Mesothelial cell of epicardium (in vitro differentiated cells): ENCODE data around the gene DUSP2. TPM values are rescaled to one million over a fixed set of nuclear protein-coding genes. Genes with fewer than 3 reads are reported as not detected.
A peak's percentile ranks its signal among the peaks of the same experiment; 100 is the strongest.

Source experiments
- DNase-seq, 2 experiments: peaks; one replicate each; pipeline ENCODE4 v3.0.0; 2021; ENCODE audit warnings: low spot score in 2 of 2; ENCODE audit not compliant: unreplicated experiment in 2 of 2
- H3K27ac Mint-ChIP-seq: 2 replicates; pipeline ENCODE4 v1.8.0; 2021; ENCODE audit warnings: mixed read lengths
- H3K27me3 Mint-ChIP-seq: 2 replicates; pipeline ENCODE4 v1.8.0; 2021; ENCODE audit warnings: low read depth, mixed read lengths
- H3K36me3 Mint-ChIP-seq: 2 replicates; pipeline ENCODE4 v1.8.0; 2021; ENCODE audit warnings: mixed read lengths
- H3K4me1 Mint-ChIP-seq: 2 replicates; pipeline ENCODE4 v1.8.0; 2021; ENCODE audit warnings: mixed read lengths
- H3K4me3 Mint-ChIP-seq: 2 replicates; pipeline ENCODE4 v1.8.0; 2021; ENCODE audit warnings: mild to moderate bottlenecking, moderate library complexity, mixed read lengths
- H3K9me3 Mint-ChIP-seq: 2 replicates; pipeline ENCODE4 v1.8.0; 2021; ENCODE audit warnings: mixed read lengths
- total RNA-seq: library from RNA; stranded (reverse); gene quantifications from 3 replicates; pipeline ENCODE4 v1.2.1, GENCODE V29; 2021
- TF ChIP-seq, protein P1 (sequence below): fragments of 200-600 bp; sonication (generic); IDR thresholded peaks from one replicate; pipeline ENCODE4 v1.5.0; 2021; ENCODE audit warnings: antibody characterized with exemption; ENCODE audit not compliant: unreplicated experiment

The DUSP2 gene
- total RNA-seq, 1 donor from 2014 or later: 42.7 TPM

GRCh38 chr2:96150791-96151594, 5.8 kb upstream of the DUSP2 start:
- Mint-ChIP-seq H3K4me1 (peaks cover 35% of the 10 kb centered on the region), H3K4me3 (no peak overlapping the region), H3K36me3 (no peaks in the 10 kb centered on the region), H3K27ac (no peak overlapping the region), H3K27me3 (no peaks in the 10 kb centered on the region), H3K9me3 (no peaks in the 10 kb centered on the region)
- TF ChIP-seq, protein P1, sequence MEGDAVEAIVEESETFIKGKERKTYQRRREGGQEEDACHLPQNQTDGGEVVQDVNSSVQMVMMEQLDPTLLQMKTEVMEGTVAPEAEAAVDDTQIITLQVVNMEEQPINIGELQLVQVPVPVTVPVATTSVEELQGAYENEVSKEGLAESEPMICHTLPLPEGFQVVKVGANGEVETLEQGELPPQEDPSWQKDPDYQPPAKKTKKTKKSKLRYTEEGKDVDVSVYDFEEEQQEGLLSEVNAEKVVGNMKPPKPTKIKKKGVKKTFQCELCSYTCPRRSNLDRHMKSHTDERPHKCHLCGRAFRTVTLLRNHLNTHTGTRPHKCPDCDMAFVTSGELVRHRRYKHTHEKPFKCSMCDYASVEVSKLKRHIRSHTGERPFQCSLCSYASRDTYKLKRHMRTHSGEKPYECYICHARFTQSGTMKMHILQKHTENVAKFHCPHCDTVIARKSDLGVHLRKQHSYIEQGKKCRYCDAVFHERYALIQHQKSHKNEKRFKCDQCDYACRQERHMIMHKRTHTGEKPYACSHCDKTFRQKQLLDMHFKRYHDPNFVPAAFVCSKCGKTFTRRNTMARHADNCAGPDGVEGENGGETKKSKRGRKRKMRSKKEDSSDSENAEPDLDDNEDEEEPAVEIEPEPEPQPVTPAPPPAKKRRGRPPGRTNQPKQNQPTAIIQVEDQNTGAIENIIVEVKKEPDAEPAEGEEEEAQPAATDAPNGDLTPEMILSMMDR: no peak
- DNase-seq: no peak

DNA sequence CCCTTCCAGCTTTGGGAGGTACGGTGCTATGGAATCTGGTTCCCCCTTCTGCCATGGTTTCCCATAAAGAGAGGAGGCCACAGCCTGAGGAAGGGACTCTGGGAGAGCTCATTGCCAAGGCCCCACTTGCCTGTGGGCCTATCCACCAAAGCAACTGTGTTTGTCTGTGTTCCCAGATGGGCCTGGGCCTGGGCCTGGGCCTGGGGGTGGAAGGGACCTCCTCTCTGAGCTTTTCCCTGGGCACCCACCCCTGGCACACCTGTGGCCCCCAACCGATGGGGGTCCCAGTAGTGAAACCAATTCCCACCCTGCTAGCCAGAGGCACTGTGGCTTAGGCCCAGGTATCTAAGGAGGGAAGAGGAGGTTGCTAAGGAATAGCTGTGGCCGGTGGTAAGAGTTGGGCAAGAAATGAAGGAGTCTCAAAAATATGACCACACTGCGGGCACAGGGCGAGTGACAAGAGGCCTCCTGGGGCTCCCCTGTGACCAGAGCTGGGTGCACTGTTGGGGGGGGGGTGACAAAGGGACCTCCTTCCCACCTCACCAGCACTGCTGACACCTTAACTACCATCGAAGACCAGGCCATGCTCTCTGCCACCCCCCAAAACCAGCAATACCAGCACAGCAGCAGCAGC, 4.9 kb upstream of the DUSP2 start:
- Mint-ChIP-seq H3K27me3 (no peaks in the 10 kb centered on the region), H3K4me3 (no peak overlapping the region), H3K4me1 (peaks cover 39% of the 10 kb centered on the region), H3K9me3 (no peaks in the 10 kb centered on the region), H3K36me3 (no peaks in the 10 kb centered on the region), H3K27ac (no peak overlapping the region)
- no peak for DNase-seq
- TF ChIP-seq, protein P1: no peak

GRCh38 chr2:96148410-96149217, 3.4 kb upstream of the DUSP2 start:
- peak overlapping the region; percentile 49 for H3K4me3 Mint-ChIP-seq
- no peaks in the 10 kb centered on the region for H3K36me3 Mint-ChIP-seq
- H3K27me3 Mint-ChIP-seq: no peaks in the 10 kb centered on the region
- H3K9me3 Mint-ChIP-seq: no peaks in the 10 kb centered on the region
- peak overlapping the region; percentile 94 for H3K27ac Mint-ChIP-seq
- TF ChIP-seq, protein P1: no peak
- DNase-seq: peak; percentile 55 to 77
- peaks cover 50% of the 10 kb centered on the region for H3K4me1 Mint-ChIP-seq

- Mint-ChIP-seq H3K4me1 (peaks cover 50% of the 10 kb centered on the region), H3K9me3 (no peaks in the 10 kb centered on the region), H3K36me3 (no peaks in the 10 kb centered on the region), H3K27me3 (no peaks in the 10 kb centered on the region), H3K27ac (peak overlapping the region; percentile 94), H3K4me3 (peak overlapping the region; percentile 26)
- no peak for DNase-seq
- TF ChIP-seq, protein P1: no peak
Measured at GRCh38 chr2:96147593-96148201, 2.5 kb upstream of the DUSP2 start.

GRCh38 chr2:96146881-96147592, 1.8 kb upstream of the DUSP2 start:
- TF ChIP-seq, protein P1: no peak
- Mint-ChIP-seq H3K4me3 (peak overlapping the region; percentile 48), H3K9me3 (no peaks in the 10 kb centered on the region), H3K36me3 (no peaks in the 10 kb centered on the region), H3K27me3 (no peaks in the 10 kb centered on the region), H3K27ac (peak overlapping the region; percentile 94), H3K4me1 (peaks cover 51% of the 10 kb centered on the region)
- DNase-seq: no peak
